Measurements from ENCODE around the gene WBP2. TPM values are rescaled to one million over a fixed set of nuclear protein-coding genes. Genes with fewer than 3 reads are reported as not detected.

The WBP2 gene
- total and polyA plus RNA-seq, 9 of the 15 experiments (the other 6 are each of a cell fraction or from before 2014, with no cell fraction given), result 2.2 to 74.3 (median 20.0) TPM

DNA sequence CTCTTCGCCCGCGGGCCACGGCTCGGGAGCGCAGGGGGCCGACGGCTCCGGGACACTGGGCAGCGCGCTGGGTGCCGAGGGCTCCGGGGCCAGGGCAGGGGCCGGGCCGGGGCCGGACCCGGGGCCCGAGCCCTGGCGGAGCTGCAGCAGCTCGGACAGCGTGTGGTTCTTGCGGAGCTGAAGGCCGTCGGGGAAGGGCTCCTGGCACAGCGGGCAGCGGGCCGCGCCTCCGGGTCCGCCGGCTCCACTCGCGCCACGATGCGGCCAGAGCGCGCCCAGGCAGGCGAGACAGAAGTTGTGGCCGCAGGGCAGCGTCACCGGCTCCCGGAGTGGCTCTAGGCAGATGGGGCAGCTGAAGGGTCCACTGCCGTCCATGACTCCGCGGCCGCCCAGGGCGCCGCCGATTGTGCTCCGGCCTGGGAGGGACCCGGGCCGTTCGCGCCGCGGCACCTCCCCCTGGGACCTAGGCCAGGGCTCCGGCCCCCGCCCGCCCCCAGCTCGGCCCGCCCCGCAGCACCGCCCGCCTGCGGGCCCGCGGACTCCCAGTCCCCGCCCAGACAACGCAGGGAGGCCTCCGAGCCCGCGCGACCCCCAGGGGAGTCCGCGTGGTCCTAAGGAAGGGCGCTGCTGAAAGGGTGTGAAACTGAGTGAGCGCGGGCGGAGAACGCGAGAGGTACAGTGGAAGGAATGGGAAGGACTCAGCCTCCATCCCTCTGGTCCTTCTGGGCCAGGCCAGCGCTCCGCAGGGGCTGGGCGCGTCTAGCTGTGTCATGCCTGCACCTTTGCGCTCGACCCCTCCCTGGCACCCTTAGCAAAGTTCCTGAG lies 23.3 kb upstream of the WBP2 start, which contains the start of gene TRIM47 (continued):
- TF ChIP-seq, protein P1, sequence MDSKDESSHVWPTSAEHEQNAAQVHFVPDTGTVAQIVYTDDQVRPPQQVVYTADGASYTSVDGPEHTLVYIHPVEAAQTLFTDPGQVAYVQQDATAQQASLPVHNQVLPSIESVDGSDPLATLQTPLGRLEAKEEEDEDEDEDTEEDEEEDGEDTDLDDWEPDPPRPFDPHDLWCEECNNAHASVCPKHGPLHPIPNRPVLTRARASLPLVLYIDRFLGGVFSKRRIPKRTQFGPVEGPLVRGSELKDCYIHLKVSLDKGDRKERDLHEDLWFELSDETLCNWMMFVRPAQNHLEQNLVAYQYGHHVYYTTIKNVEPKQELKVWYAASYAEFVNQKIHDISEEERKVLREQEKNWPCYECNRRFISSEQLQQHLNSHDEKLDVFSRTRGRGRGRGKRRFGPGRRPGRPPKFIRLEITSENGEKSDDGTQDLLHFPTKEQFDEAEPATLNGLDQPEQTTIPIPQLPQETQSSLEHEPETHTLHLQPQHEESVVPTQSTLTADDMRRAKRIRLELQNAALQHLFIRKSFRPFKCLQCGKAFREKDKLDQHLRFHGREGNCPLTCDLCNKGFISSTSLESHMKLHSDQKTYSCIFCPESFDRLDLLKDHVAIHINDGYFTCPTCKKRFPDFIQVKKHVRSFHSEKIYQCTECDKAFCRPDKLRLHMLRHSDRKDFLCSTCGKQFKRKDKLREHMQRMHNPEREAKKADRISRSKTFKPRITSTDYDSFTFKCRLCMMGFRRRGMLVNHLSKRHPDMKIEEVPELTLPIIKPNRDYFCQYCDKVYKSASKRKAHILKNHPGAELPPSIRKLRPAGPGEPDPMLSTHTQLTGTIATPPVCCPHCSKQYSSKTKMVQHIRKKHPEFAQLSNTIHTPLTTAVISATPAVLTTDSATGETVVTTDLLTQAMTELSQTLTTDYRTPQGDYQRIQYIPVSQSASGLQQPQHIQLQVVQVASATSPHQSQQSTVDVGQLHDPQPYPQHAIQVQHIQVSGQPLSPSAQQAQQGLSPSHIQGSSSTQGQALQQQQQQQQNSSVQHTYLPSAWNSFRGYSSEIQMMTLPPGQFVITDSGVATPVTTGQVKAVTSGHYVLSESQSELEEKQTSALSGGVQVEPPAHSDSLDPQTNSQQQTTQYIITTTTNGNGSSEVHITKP (IDR thresholded peaks at IDR 0.05; ENCODE audit: partially characterized antibody), result peak; percentile 17
- no peak for TF ChIP-seq ZNF174 (CRISPR knock-in tag; IDR thresholded peaks at IDR 0.05)
- TF ChIP-seq, protein P2, sequence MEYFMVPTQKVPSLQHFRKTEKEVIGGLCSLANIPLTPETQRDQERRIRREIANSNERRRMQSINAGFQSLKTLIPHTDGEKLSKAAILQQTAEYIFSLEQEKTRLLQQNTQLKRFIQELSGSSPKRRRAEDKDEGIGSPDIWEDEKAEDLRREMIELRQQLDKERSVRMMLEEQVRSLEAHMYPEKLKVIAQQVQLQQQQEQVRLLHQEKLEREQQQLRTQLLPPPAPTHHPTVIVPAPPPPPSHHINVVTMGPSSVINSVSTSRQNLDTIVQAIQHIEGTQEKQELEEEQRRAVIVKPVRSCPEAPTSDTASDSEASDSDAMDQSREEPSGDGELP (CRISPR knock-in tag; IDR thresholded peaks at IDR 0.05; ENCODE audit: borderline replicate concordance), result peak; percentile 42; the same call in 1 of the 2 replicates
- no peak for TF ChIP-seq ZNF436 (CRISPR knock-in tag; IDR thresholded peaks at IDR 0.05)
- no peak for TF ChIP-seq ZFP1 (CRISPR knock-in tag; IDR thresholded peaks at IDR 0.05)
- 0 out of 2 replicates have a peak, but pooled peaks have one; percentile 35 for TF ChIP-seq POLR2A (conservative IDR thresholded peaks at IDR 0.05)
- no peak for TF ChIP-seq LARP7 (IDR thresholded peaks at IDR 0.05)
- TF ChIP-seq ETS2 (tag; IDR thresholded peaks at IDR 0.05; ENCODE audit: borderline replicate concordance, poor library complexity, severe bottlenecking), result no peak
- no peak for TF ChIP-seq SUPT5H (IDR thresholded peaks at IDR 0.05)
- peak; percentile 39; the same call in 1 of the 2 replicates for TF ChIP-seq CTBP1 (IDR thresholded peaks at IDR 0.05; ENCODE audit: borderline replicate concordance)
- no peak for TF ChIP-seq THRAP3 (IDR thresholded peaks at IDR 0.05; ENCODE audit: borderline replicate concordance)
- TF ChIP-seq, protein P3, sequence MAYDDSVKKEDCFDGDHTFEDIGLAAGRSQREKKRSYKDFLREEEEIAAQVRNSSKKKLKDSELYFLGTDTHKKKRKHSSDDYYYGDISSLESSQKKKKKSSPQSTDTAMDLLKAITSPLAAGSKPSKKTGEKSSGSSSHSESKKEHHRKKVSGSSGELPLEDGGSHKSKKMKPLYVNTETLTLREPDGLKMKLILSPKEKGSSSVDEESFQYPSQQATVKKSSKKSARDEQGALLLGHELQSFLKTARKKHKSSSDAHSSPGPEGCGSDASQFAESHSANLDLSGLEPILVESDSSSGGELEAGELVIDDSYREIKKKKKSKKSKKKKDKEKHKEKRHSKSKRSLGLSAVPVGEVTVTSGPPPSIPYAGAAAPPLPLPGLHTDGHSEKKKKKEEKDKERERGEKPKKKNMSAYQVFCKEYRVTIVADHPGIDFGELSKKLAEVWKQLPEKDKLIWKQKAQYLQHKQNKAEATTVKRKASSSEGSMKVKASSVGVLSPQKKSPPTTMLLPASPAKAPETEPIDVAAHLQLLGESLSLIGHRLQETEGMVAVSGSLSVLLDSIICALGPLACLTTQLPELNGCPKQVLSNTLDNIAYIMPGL (CRISPR knock-in tag; IDR thresholded peaks at IDR 0.05), result no peak
- no peak for TF ChIP-seq MEF2A (IDR thresholded peaks at IDR 0.05; ENCODE audit: control insufficient read depth, low read depth, low read length)
- TF ChIP-seq, protein P4, sequence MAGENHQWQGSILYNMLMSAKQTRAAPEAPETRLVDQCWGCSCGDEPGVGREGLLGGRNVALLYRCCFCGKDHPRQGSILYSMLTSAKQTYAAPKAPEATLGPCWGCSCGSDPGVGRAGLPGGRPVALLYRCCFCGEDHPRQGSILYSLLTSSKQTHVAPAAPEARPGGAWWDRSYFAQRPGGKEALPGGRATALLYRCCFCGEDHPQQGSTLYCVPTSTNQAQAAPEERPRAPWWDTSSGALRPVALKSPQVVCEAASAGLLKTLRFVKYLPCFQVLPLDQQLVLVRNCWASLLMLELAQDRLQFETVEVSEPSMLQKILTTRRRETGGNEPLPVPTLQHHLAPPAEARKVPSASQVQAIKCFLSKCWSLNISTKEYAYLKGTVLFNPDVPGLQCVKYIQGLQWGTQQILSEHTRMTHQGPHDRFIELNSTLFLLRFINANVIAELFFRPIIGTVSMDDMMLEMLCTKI (IDR thresholded peaks at IDR 0.05; ENCODE audit: partially characterized antibody), result no peak
- TF ChIP-seq RUNX1 (IDR thresholded peaks at IDR 0.05; ENCODE audit: low read depth), result no peak
- TF ChIP-seq, protein P5, sequence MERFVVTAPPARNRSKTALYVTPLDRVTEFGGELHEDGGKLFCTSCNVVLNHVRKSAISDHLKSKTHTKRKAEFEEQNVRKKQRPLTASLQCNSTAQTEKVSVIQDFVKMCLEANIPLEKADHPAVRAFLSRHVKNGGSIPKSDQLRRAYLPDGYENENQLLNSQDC (CRISPR knock-in tag; IDR thresholded peaks at IDR 0.05), result no peak
- no peak for TF ChIP-seq SP2 (IDR thresholded peaks at IDR 0.05; ENCODE audit: extremely low read depth, low read depth, low read length, poor library complexity, severe bottlenecking)
- no peak for TF ChIP-seq RCOR1 (IDR thresholded peaks at IDR 0.05; ENCODE audit: borderline replicate concordance in 1 of 2, low read depth in 2 of 2, low read length in 2 of 2)

Measured in K562 (cell line).